HepG2 (cell line): ENCODE measurements around the gene CXCR5. TPM values are rescaled to one million over a fixed set of nuclear protein-coding genes. Genes with fewer than 3 reads are reported as not detected.
A peak's percentile ranks its signal among the peaks of the same experiment; 100 is the strongest.

Experiments used
- CERS6 ChIP-seq: sonication (generic); formaldehyde crosslinking; IDR thresholded peaks from 2 replicates; pipeline ENCODE4 v1.5.0; 2020; ENCODE audit warnings: missing genetic modification reagents
- EED ChIP-seq: sonication (generic); formaldehyde crosslinking; IDR thresholded peaks from 2 replicates; pipeline ENCODE4 v1.5.0; 2020; ENCODE audit warnings: mild to moderate bottlenecking, missing genetic modification reagents
- FOSL2 ChIP-seq: sonication (generic); formaldehyde crosslinking; IDR thresholded peaks from 2 replicates; pipeline ENCODE4 v1.4.0; 2020; ENCODE audit warnings: missing genetic modification reagents
- GABPA ChIP-seq, 2 experiments: IDR thresholded peaks; 2 replicates each; pipeline ENCODE4 v1.6.1; 2011 to 2016; ENCODE audit warnings: low read depth in 2 of 2, low read length in 1 of 2, missing biosample characterization in 1 of 2, missing genetic modification characterization in 1 of 2
- HIC2 ChIP-seq: sonication (generic); formaldehyde crosslinking; IDR thresholded peaks from 2 replicates; pipeline ENCODE4 v1.9.0; 2022; ENCODE audit warnings: low read depth, missing genetic modification reagents
- MTF1 ChIP-seq: sonication (generic); formaldehyde crosslinking; IDR thresholded peaks from 2 replicates; pipeline ENCODE4 v1.5.0; 2020; ENCODE audit warnings: missing genetic modification reagents
- RBFOX2 ChIP-seq: fragments of 200-400 bp; formaldehyde crosslinking; IDR thresholded peaks from 2 replicates; pipeline ENCODE4 v1.6.1; 2017; ENCODE audit warnings: low read depth, mild to moderate bottlenecking, low read length
- SNRNP70 ChIP-seq: fragments of 200-400 bp; formaldehyde crosslinking; IDR thresholded peaks from 2 replicates; pipeline ENCODE4 v1.6.1; 2017; ENCODE audit warnings: mild to moderate bottlenecking, low read depth, low read length, moderate library complexity
- SRSF4 ChIP-seq: fragments of 200-400 bp; formaldehyde crosslinking; IDR thresholded peaks from one replicate; pipeline ENCODE4 v1.6.1; 2018; ENCODE audit warnings: mild to moderate bottlenecking, low read depth, low read length, moderate library complexity; ENCODE audit not compliant: poor library complexity, severe bottlenecking
- TEF ChIP-seq: sonication (generic); formaldehyde crosslinking; IDR thresholded peaks from 2 replicates; pipeline ENCODE4 v1.5.0; 2020; ENCODE audit warnings: missing genetic modification reagents
- WIZ ChIP-seq: sonication (generic); formaldehyde crosslinking; IDR thresholded peaks from 2 replicates; pipeline ENCODE4 v1.5.1; 2020; ENCODE audit warnings: mild to moderate bottlenecking, missing genetic modification reagents
- ZBTB7B ChIP-seq: sonication (generic); formaldehyde crosslinking; IDR thresholded peaks from 2 replicates; pipeline ENCODE4 v1.4.0; 2020; ENCODE audit warnings: missing genetic modification reagents
- ZFP36L2 ChIP-seq: sonication (generic); formaldehyde crosslinking; IDR thresholded peaks from 2 replicates; pipeline ENCODE4 v1.4.0; 2020; ENCODE audit warnings: missing genetic modification reagents
- ZNF180 ChIP-seq: sonication (generic); formaldehyde crosslinking; IDR thresholded peaks from 2 replicates; pipeline ENCODE4 v1.4.0; 2020; ENCODE audit warnings: low read depth, missing genetic modification reagents, borderline replicate concordance
- ZNF274 ChIP-seq: sonication (generic); formaldehyde crosslinking; IDR thresholded peaks from 2 replicates; pipeline ENCODE4 v1.5.1; 2020; ENCODE audit warnings: mild to moderate bottlenecking, missing genetic modification reagents
- ZNF280B ChIP-seq: sonication (generic); formaldehyde crosslinking; IDR thresholded peaks from 2 replicates; pipeline ENCODE4 v1.5.0; 2020; ENCODE audit warnings: missing genetic modification reagents, mild to moderate bottlenecking, borderline replicate concordance
- ZNF546 ChIP-seq: sonication (generic); formaldehyde crosslinking; conservative IDR thresholded peaks from 2 replicates; pipeline ENCODE4 v1.8.1; 2023; ENCODE audit warnings: mild to moderate bottlenecking, missing genetic modification reagents
- ZNF660 ChIP-seq: sonication (generic); formaldehyde crosslinking; IDR thresholded peaks from 2 replicates; pipeline ENCODE4 v1.5.1; 2020; ENCODE audit warnings: mild to moderate bottlenecking, low read depth, missing genetic modification reagents, borderline replicate concordance
- ZNF816 ChIP-seq: sonication (generic); formaldehyde crosslinking; IDR thresholded peaks from 2 replicates; pipeline ENCODE4 v1.8.0; 2022; ENCODE audit warnings: missing genetic modification reagents, mild to moderate bottlenecking, borderline replicate concordance
- ZNF83 ChIP-seq: sonication (generic); formaldehyde crosslinking; IDR thresholded peaks from 2 replicates; pipeline ENCODE4 v1.4.0; 2020; ENCODE audit warnings: missing genetic modification reagents, mild to moderate bottlenecking, borderline replicate concordance
- polyA plus RNA-seq, 8 experiments: library from polyadenylated mRNA; depleted of rRNA in 3 of 8; stranded (reverse) in 7 of 8; unstranded in 1 of 8; fragments of >200 nt; fragmentation: Illumina TruSeq in 4 of 8; extraction: Trizol in 4 of 8; gene quantifications; 2 replicates each; pipeline versions ENCODE4 v1.2.1 to v1.2.3, GENCODE V29; 2011 to 2016; ENCODE audit warnings: low read depth in 4 of 8, missing spikeins in 1 of 8, mixed read lengths in 1 of 8; ENCODE audit not compliant: insufficient read depth in 1 of 8
- total RNA-seq, 5 experiments: library from RNA; depleted of rRNA; stranded (reverse); fragments of >200 nt; fragmentation: Illumina TruSeq; extraction: Trizol; gene quantifications; 2 replicates each; pipeline ENCODE4 v1.2.3, GENCODE V29; 2016; ENCODE audit warnings: low read depth in 1 of 5
- TF ChIP-seq, protein P1 (sequence below): sonication (generic); formaldehyde crosslinking; IDR thresholded peaks from 2 replicates; pipeline ENCODE4 v1.9.0; 2021; ENCODE audit warnings: missing genetic modification reagents, borderline replicate concordance

CXCR5 gene
- total and polyA plus RNA-seq, 2 of the 13 experiments (the other 11 are each of a cell fraction or from before 2014, with no cell fraction given) = not detected

- TF ChIP-seq HIC2 (CRISPR knock-in tag) = peak; percentile 17; the same call in 1 of the 2 replicates
- TF ChIP-seq ZNF816 (CRISPR knock-in tag) = 0 out of 2 replicates have a peak, but pooled peaks have one; percentile 23
- no peak for TF ChIP-seq SRSF4
- TF ChIP-seq EED (CRISPR knock-in tag) = no peak
- TF ChIP-seq SNRNP70 = no peak
- peak; percentile 72 for TF ChIP-seq FOSL2 (CRISPR knock-in tag)
- no peak for TF ChIP-seq GABPA (IDR thresholded peaks at IDR 0.05; ENCODE audit: low read depth, low read length)
- TF ChIP-seq GABPA (CRISPR knock-in tag; IDR thresholded peaks at IDR 0.05; ENCODE audit: low read depth) = no peak
- TF ChIP-seq ZNF660 (CRISPR knock-in tag) = no peak
- TF ChIP-seq, protein P1, sequence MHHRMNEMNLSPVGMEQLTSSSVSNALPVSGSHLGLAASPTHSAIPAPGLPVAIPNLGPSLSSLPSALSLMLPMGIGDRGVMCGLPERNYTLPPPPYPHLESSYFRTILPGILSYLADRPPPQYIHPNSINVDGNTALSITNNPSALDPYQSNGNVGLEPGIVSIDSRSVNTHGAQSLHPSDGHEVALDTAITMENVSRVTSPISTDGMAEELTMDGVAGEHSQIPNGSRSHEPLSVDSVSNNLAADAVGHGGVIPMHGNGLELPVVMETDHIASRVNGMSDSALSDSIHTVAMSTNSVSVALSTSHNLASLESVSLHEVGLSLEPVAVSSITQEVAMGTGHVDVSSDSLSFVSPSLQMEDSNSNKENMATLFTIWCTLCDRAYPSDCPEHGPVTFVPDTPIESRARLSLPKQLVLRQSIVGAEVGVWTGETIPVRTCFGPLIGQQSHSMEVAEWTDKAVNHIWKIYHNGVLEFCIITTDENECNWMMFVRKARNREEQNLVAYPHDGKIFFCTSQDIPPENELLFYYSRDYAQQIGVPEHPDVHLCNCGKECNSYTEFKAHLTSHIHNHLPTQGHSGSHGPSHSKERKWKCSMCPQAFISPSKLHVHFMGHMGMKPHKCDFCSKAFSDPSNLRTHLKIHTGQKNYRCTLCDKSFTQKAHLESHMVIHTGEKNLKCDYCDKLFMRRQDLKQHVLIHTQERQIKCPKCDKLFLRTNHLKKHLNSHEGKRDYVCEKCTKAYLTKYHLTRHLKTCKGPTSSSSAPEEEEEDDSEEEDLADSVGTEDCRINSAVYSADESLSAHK = no peak
- peak; percentile 57 for TF ChIP-seq ZBTB7B (CRISPR knock-in tag)
- TF ChIP-seq RBFOX2 = no peak
- no peak for TF ChIP-seq ZNF280B
- no peak for TF ChIP-seq WIZ (CRISPR knock-in tag)
- TF ChIP-seq ZFP36L2 (CRISPR knock-in tag) = no peak
- no peak for TF ChIP-seq CERS6 (CRISPR knock-in tag)
- no peak for TF ChIP-seq MTF1
- TF ChIP-seq ZNF180 (CRISPR knock-in tag) = no peak
- 0 out of 2 replicates have a peak, but pooled peaks have one; percentile 14 for TF ChIP-seq ZNF274 (CRISPR knock-in tag)
- no peak for TF ChIP-seq ZNF546
- TF ChIP-seq ZNF83 (CRISPR knock-in tag) = no peak
- TF ChIP-seq TEF (CRISPR knock-in tag) = no peak
Measured at GRCh38 chr11:118921121-118921928, 37.6 kb downstream of the CXCR5 start (continued).
